OCI-M2 (cell line): ENCODE data around the gene ERH.
"Not testable (repeated sequence)": the region's sequence is repeated elsewhere in the genome, so short reads cannot be mapped to it uniquely, and the experiment has no call there.

ENCODE experiments used
- DNase-seq: peaks from one replicate; lab custom pipeline; 2025; ENCODE audit not compliant: unreplicated experiment; lab: John Stamatoyannopoulos, UW

The ERH gene

DNA sequence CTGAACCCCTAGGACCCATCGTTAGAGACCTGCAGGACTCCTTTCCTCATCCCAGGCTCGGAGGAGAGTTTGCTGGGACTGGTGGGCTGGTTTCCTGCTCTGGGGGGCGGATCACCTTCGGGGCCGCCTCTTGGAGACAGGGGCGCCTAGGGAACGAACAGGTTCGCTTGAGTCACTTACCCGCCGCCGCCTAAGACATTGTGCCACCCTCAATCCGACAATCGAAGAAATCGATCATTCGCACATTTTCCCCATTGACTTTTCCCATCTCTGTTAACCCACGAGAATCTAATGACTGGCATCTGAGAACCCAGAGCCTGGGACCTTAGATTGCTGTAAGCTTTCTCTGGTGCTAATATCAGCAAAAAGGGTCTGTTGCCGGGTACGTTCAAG lies 715 bp upstream of the ERH start:
- DNase-seq, result no peak

GRCh38 chr14:69395929-69396328 lies 2.2 kb downstream of the ERH start:
- DNase-seq, result no peak

- no peak for DNase-seq
Observed at GRCh38 chr14:69392481-69392880, 5.6 kb downstream of the ERH start.

DNA sequence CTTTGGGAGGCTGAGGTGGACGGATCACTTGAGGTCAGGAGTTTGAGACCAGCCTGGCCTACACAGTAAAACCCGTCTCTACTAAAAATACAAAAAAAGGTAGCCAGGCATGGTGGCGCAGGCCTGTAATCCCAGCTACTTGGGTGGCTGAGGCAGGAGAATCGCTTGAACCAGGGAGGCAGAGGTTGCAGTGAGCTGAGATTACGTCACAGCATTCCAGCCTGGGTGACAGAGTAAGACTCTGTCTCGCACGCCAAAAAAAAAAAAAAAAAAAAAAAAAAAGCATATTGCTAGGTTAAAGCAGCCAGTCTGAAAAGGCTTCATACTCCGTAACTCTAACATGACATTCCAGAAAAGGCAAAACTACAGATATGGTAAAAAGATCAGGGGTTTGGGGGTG lies 6.7 kb downstream of the ERH start:
- not testable (repeated sequence) for DNase-seq

DNA sequence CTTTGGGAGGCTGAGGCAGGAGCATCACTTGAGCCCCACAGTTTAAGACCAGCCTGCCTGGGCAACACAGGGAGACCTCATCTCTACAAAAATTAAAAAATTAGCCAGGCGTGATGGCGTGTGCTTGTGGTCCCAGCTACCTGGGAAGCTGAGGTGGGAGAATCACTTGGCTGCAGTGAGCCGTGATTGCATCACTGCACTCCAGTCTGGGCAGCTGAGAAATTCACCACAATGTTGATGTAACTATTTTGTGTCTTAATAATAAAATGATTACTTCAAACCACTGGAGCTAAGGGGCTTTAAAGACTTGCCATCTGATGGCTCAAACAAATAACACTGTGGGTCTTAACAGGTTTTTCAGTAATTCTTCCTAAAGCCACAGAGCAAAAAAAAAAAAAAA lies 10.8 kb downstream of the ERH start:
- no peak for DNase-seq

DNA sequence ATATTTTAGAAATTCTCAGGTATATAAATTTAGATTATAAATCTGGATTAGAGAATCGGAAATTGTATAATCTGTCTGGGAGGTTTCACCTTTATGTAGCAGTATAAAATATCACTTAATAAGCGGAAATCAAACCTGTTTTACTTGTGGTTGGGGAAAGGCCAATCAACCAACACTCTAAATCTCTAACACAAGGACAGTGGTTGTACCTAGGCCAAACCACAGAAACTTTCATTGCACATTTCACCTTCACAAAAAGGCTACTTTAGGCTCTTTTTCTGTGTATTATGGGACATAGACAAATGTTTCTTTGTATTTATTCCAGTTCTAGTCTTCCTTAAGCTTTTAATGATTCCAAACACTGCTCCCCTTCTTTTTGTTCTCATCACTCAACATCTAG lies 19.8 kb downstream of the ERH start:
- no peak for DNase-seq

DNA sequence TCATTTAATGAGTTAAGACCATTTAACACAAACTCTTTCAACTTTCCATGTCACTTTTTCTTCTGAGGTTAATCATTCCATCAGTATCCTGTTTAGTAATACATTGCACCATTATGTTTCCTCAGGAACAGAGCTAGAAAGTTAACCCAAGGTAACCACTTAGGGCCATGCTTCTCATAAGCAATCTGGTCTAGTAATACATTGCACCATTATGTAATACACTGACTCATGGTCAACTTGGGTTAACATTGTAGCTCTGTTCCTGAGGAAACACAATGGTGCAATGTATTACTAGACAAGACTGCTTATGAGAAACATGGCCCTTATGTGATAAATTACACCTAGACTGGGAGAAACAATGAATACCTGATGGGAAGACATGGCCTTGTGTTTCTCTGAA lies 21.7 kb downstream of the ERH start:
- DNase-seq, result no peak

GRCh38 chr14:69375722-69376121 lies 22.4 kb downstream of the ERH start:
- DNase-seq, result no peak

- no peak for DNase-seq
Observed at GRCh38 chr14:69375182-69375581, 22.9 kb downstream of the ERH start.

- no peak for DNase-seq
Observed at GRCh38 chr14:69374235-69374634, 23.9 kb downstream of the ERH start.

DNA sequence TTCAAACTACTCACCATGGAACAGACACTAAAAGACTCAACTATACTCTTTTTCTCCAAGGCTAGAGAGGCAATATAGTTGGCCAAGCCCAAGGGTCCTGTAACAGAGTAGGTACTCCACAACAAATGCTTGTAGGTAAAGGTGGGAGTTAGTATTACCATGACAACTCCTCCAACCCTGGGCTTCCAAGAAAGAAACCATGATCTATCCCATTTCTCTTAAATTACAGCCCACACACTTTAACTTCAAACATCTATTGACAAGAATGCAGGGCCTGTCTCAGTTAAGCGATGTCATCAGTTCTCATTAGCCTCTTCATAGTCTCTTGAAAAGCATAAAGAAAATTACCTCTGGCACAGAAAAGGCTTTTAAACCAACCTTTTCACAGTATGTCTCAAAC lies 25.0 kb downstream of the ERH start:
- DNase-seq, result no peak

- DNase-seq, result no peak
Observed at GRCh38 chr14:69372146-69372545, 26.0 kb downstream of the ERH start.

DNA sequence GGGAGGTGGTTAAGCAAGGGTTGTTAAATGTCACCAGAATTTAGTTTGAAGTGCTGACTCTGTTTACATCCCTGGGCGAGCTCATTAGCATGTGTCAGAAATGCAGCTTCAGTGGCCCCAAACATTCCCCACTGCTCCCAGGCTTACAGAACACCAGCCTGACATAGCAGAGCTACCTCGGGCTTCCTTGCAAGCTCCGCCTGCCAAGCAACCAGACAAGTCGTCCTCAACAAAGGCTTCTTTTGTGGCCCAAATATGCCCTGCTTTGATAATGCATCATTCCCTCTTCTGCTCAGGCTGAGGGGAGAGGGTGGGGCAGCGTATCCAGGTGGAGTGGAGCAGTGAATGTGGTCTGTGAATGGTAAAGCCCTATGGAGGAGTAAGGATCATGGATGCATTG lies 28.0 kb downstream of the ERH start:
- no peak for DNase-seq

DNA sequence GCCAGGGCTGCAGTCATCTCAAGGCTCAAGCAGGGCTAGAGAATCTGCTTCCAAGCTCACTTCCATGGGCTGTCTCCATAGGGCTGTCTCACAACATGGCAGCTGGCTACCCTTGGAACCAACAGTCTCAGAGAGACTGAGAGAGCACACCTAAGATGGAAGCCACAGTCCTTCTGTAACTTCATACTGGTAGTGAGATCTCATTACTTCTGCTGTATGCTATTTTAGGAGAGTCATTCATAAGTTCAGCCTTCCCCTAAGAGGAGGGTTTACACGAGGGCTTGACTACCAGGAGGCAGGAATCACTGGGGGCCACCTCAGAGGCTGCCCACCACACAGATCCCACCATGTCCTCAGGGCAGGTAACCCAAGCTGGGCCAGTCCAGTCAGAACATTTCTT lies 29.7 kb downstream of the ERH start:
- DNase-seq, result no peak

- no peak for DNase-seq
Observed at GRCh38 chr14:69366761-69367160, 31.3 kb downstream of the ERH start.

DNA sequence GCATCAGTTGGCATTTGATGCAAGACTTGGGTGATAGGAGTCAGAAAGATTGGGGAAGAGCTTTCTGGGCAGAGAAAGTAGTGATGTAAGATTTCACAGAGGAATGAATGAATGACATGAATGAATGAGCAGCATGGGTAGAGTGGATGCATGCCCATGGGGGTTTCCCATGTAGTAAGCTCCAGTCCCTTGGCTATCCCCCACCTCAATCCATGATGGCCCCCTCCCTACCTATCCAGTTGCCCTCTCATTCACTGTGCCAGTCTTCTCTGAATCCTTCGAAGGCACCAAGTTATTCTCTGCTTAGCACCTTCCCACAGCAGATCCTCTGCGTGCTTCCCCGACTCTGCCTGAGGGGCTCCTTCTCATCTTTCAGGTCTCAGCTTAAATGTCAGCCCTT lies 32.0 kb downstream of the ERH start:
- DNase-seq, result no peak

DNA sequence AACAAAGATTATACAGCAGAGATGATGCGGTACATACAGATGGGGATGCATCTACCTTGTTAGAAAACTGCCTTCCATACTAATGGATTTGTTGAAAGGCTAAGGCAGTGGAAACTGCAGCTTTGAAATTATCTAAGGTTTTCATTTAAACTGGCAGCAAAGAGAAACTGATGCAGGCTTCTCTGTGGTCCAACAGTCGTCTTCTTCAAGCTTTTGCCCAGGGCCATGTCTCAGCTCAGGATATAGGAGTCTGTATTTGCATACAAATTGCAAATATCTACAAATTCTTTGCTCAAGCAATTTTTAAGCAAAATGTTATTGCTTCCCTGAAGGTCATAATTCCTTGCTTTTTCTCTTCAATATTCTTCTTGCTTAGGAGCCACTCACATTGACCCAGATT lies 33.7 kb downstream of the ERH start:
- DNase-seq, result no peak

DNA sequence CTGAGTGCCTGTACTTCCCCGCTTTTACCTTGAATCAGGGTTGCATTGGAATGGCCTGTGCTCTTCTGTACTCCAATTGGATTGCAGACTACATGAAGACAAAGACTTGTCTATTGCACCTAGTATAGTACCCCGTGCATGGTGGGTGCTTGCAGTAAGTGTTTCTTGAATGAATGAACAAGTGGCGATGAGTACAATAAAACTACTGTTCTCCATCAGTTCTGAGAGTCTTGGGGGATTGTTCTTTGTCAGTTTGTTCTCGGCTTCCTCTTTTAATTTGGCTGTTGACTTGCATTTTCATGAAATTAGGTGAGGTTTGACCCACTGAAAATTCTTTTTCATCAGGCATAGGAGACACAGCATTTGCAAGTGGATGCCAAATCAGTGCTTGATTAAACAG lies 34.1 kb downstream of the ERH start:
- no peak for DNase-seq

DNA sequence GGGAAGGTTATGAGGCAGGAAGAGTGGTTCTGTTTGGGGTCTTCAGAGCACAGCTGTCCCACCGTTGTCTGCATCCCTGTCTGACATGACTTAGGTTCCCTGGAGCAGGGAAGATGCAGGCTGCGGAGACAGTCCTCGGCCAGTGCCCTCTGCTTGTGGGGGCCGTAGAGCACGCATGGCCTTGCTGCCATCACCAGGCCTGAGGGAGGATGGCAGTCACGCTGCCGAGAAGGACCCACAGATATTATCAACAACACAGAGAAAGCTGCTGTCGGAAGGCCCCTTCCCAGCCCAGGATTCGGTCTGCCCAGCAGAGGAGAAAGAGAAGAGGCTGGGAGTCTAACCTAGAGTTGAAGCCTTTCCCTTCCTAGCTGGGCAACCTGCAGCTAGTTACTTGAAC lies 35.0 kb downstream of the ERH start:
- no peak for DNase-seq

DNA sequence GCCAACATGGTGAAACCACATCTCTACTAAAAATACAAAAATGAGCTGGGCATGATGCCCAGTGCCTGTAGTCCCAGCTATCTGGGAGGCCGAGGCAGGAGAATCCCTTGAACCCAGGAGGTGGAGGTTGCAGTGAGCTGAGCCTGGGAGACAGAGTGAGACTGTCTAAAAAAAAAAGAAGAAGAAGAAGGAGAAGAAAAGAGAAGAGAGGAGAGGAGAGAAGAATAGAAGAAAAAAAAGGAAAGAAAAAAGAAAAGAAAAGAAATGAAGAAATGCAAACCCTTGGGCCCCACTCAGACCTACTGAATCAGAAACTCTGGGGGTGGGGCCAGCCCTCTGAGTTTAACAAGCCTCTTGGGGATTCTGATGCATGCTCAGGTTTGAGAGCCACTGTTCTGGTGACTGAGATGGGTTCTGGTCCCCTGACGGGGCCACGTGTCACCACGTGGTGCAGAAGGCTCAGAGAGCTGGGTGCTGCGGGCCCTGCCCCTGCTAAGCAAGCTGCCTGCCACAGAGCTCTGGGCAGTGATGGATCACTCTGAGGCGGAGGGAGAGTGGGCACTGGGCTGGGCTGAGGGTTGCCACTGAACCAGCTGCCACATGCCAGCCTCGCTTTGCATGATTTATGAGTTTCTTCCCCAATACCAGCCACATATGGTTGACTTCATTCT lies 37.5 kb downstream of the ERH start:
- no peak for DNase-seq

DNA sequence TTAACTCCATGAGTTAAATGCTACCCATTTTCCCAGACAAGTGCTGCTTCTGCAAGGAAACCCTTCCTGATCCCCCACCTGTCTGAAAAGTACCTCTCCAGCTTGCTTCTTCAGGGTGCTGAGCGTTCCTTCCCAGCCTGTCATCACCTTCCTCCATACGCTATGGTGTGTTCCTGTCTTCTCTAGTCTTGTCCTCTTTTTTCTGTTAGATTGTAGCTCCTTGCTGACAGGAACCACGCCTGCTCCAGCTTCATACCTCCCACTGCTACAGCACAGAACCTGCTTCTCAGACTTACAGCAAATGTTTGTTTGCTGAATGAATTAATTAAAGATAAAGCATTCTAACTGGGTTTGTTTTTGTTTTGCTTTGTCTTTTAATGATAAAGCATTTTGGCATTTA lies 39.1 kb downstream of the ERH start:
- no peak for DNase-seq

DNA sequence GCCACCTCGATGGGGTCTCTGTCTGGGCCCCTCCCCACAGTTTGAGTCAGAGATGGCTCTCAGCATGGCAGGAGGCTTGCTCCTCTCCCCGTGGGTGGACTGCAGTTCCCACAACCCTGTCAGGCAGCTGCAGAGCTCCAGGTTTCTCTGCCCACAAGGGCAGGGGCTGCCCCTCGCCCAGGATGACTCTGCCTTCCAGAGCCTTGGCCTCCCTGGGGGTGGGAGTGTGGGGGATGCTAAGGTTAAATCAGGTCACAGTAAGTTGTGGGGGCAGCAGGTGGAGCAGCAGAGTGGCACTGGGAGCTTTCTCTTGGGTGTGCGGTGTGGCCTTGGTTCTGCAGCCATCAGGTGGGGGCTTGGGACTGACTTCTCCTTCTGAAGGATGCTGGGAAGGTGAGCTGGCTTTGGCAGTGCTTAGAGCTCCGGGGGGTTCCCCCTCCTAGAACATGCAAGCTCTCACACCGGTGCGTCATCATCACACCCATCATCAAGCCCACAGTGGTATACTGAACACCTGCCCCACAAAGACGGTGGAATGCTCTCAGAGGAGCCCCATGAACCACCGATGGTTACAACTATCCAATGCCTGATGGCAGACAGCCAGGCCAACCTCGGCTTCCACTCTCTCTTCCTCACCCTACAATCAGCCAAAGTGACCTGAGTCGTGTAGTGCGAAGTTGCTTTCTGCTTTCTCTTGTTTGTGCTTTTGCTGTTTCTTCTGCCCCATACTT lies 39.7 kb downstream of the ERH start:
- no peak for DNase-seq
